Measurements from ENCODE around the gene RAB3C.

- TF ChIP-seq POLR2A (IDR thresholded peaks at IDR 0.05) (no peak), CTCF (IDR thresholded peaks at IDR 0.05) (no peak), POLR2AphosphoS5 (IDR thresholded peaks at IDR 0.05) (no peak)
Observed at GRCh38 chr5:58738336-58738735, 155.5 kb downstream of the RAB3C start.

Measured in breast epithelium (tissue), 3 donors.